Fibroblast of skin of right quadriceps (primary cell): ENCODE data around the gene ZNF423.
"Not testable (repeated sequence)": the region's sequence is repeated elsewhere in the genome, so short reads cannot be mapped to it uniquely, and the experiment has no call there.

Experiments used
- DNase-seq: peaks from one replicate; pipeline ENCODE4 v3.0.0-alpha.2; 2013

ZNF423 gene

DNA sequence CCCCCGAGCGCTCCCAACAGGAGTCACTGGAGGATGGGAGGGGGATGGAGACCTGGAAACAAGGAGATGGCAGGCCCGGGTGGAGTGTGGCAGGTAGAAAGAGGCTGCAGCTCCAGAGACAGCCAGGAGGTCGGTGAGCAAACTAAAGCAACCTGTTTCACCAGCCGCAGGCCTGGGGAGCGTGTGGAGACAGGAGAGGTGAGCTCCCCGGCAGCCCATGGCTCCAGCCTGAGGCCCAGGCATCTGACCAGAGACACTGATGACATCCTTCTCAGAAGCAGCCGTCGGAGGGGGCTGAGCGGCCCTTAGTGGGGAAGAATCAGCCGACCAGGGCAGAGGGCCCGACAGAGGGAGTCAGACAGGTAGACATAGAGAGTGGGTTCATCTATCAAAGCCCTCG lies 165.1 kb downstream of the ZNF423 start:
- DNase-seq: no peak

DNA sequence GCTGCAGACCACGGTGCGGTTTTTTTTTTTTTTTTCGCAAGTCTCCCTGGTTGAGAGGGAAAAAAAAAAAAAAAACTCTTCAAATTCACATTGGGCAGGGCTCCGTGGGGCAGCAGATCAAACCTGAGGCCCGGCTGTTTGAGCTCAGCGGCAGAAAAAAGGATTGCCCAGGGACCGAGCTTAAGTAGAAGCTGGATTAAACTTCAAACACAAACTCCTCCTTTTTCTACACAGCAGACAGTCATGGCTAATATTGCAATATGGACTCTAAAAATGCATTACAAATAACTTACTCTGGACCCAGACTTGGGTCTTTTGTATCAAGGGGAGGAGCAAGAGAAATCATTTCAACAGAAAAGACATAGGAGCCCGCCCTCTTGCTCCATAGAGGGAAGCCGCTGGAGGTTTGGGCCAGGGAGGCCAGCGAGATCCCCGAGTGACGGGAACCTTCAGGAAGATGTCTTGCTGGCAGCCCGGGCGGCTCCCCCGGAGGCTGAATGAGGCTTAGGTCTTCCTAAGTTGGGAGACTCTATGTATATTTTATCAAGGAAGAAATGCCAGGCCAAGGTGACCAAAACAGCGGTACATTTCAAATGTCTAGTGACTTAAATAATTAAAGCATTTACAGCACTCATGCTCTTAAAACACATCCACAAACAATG lies 167.7 kb downstream of the ZNF423 start:
- DNase-seq: no peak

DNA sequence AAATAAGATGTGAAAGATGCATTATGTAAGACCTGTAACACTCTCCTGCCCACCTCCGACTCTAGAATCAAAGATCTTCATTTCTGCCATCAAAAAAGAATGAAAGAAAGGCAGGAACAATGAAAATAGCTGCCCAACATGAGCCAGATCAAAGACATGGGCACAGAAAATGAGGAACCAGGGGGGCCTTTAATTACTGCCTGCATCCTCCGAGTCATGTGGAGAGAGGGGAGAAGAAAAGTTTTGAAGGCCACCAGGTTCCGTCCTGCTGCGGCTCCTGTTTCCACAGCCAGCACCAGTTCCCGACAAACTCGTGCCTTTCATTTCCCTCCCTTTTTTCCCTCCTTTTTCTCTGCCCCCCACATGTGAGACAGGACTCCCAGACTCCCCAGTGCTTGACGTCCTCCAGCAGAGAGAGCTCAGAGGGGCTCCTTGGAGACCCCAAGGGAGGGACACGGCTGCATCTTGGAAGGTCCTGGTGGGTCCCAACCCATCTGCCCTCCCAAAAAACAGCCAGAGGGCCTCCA lies 168.4 kb downstream of the ZNF423 start:
- DNase-seq: no peak

DNA sequence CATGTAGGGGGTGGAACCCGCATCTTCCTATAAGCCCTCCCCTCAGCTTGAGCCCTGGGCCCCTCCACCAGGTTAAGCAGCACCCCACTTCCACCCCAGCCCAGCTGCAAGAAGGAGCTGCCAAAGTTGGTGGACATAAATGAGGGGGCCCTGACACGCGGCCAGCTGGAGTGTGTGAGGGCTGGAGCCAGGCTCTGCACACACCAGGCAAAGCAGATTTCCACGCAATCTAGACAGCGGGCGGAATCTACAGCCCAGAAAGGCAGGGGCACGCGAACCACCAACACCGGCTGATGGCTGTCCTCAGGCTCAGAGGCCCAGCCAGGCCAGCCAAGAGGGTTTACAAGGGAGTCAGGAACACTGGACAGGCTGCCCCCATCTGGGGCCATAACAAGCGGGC lies 171.2 kb downstream of the ZNF423 start:
- no peak for DNase-seq

DNA sequence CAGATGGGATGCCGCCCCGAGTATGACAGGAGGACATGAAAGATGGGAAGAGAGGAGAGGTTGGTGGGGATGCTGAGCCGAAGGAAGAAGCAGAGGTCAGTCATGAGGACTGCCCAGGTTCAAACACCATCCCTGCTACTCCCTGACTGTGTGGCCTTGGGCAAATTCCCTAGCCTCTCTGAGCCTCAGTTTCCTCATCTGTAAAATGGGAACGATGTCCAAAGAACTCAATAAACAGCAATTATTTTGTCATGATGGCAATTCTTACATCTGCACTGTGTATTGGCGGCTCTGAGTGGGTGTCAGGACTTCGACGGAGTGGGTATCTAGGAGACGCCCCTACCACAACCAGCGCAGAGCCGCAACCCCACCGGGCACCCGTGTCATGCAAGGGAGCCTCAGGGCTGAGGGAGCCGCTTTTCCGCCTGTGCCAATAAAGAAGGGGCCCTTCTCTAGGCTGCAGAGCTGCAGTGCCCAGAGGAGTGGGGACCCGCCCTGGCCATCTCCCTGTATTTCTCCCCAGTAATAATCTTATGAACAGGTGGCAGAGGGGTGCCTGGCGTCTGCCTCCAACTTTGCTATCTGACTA lies 173.2 kb downstream of the ZNF423 start:
- no peak for DNase-seq

DNA sequence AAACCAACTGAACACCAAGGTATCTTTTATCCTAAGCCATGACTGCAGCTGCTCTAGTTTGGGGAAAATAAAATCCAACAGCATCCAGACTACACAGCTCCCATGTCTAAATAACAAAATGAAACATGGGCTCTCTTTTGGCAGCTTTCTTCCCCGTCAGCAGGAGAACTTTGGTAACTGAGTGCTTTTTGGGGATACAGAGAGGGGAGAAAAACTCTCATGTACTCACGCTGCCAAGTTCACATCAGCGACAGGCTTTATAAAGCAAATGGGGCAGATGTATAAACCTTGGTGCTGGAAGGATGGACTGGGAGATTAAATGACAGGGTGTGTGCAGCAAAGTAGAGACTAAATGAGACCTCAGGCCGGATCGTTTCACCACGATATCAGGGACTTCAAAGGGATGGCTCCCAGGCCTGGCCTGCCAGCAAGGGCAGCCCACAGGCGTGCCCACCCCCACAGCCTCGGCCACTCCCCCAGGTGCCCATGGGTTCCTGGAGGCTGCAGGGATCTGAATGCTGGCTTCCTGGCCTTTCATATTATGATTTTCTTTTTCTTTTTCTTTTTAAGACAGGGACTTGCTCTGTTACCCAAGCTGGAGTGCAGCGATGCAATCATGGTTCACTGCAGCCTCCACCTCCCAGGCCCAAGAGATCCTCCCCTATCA lies 174.6 kb downstream of the ZNF423 start:
- no peak for DNase-seq

DNA sequence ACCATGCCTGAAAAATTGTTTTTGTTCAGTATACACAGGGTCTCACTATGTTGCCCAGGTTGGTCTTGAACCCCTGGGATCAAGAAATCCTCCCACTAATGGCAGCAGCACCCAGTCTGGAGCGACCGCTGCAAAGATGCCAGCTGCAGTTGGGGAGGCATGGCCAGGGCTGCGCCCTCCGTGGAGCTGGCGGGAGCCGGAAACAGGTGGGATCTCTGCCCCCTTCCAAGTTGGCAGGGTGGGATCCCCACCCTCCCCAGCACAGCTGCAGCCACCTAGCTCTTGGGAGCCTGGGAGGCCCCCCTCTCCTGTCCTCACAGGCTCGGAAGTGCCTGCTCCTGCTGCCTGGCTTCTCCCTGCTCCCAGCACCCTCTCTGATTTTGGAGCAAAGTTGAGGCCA lies 176.8 kb downstream of the ZNF423 start:
- DNase-seq: no peak

DNA sequence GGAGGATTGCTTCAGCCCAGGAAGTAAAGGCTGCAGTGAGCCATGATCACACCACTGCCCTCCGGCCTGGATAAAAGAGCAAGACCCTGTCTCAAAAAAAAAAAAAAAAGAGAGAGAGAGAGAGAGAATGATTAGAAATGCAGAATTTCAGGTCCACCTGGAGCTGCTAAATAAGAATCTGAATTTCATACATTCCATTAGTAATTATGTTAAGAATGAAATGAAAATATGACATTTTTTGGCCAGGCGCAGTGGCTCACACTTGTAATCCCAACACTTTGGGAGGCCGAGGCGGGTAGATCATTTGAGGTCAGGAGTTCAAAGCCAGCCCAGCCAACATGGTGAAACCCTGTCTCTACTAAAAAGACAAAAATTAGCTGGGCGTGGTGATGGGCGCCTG lies 178.3 kb downstream of the ZNF423 start:
- DNase-seq: not testable (repeated sequence)

DNA sequence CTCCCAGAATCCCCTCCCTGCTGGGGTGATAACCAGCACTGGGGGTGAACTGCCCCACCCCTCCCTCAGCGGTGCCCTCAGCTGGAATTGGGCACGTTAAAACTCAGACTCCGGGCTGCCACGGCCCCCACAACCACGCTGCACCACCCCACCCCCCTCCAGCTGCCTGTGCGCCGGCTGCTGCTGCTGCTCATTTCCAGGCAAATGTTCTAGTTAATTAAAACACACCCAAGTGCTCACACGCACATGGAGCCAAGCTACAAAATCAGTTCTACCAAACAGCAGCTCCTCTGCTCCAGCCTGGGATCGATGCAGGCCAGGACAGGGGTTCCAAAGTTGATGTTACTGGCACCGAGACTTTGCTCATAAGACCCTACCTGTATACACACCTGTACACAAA lies 180.5 kb downstream of the ZNF423 start:
- DNase-seq: no peak

DNA sequence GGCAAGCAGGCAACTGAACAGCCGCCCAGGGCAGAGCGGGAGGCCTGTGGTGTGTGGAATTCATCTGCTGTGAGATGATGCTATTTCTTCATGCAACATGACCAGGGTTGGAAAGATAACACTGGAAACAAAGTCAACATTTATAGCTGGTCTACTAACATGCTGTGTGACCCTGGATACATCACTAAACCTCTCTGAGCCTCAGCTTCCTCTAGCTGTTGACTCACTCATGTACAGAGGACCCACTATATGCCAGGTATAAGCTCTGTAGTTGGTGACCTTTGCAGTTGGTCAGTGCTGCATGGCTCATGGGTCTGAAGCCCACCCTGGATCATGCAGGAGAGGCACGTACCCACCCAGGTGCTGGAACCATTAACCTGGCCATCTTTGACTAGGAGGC lies 180.9 kb downstream of the ZNF423 start:
- DNase-seq: no peak

DNA sequence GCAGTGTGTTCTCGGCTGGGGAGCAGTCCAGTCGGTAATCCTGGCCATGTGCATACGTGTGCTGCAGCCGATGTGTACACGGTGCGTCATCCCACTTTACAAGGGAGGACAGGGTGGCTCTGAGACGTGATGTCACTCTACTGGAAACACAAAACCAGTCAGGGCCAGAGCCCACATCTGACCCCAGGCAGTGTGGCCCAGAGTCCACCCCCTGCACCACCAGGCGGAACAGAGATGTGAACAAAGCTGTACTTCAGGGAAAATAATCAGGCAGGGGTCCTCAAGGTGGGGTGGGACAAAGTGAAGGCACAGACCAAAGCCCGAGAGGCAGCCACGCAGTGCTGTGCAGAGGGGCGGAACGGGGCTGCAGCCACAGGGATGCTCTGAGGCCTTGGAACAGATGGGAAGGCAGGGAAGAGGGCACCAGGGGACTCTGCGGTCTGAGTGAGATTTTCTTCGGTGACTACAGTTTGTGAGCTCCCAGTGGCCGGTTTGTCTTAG lies 181.5 kb downstream of the ZNF423 start:
- DNase-seq: no peak

DNA sequence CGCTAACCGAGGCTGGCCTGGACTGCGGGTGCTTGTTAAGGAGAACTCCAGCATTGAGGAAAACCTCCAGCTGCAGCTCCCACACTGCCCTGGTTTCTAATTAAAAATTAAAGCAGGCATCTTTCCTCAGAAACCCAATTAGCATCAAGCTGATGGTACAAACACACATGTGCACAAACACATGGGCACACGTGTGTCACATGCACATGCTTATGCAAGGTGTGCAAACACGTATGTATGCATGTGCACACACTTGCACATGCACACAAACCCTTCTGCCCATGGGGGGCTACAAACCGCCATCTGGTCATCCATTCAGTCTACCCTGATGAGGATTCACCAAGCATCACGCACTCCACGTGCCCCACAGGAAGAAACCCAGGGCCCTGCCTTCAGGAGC lies 182.5 kb downstream of the ZNF423 start:
- DNase-seq: no peak

DNA sequence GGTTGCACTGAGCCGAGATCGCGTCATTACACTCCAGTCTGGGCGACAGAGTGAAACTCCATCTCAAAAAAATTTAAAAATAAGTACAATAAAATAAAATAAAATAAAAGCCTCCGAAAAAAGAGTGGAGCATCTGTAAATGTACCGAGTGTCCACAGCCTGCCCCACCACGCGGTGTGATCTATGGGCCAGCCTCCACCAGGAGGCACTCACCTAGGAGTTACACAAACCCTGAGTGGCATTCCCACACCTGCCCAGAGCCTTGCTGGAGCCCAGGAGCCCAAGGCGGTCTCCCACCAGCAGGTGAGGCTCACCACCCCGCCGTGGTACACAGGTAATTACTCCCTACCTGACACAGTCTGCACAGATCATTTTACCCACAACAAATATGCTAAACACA lies 183.2 kb downstream of the ZNF423 start:
- DNase-seq: no peak

DNA sequence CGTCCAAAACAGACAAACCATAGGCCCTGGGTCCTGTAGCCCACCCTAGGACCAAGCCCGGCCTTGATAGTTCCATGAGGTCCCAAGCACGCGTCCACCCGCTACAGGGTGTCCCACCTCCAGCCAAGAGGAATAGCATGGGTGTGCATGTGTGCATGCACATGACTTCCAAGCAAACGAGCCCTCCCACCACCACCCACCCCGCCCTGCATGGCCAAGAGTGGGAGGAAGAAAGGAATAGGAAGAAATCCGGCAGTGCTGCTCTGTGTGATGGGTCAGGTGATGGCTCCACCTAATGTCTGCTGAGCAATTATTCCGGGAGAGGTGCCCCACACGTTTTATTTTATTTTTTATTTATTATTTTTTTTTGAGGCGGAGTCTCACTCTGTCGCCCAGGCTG lies 184.6 kb downstream of the ZNF423 start:
- DNase-seq: no peak

DNA sequence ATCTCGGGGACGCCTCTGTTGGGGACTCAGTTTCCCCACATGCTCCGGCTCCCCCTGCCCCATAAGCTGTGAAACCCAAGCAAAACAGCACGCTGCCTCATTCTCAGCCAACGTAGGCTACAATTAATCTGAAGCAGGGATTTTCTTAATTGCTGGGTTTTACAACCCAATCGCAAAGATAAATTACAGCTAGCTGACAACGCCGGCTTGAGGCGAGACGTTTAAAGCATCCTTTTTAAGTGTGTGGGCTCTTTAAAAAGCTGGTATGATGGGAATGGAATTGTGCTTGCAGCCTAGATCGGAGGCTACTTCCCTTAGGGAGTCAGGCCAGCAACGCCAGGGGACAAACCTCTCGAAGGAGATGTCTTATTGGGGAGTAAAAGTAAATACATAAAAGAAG lies 185.3 kb downstream of the ZNF423 start:
- no peak for DNase-seq

DNA sequence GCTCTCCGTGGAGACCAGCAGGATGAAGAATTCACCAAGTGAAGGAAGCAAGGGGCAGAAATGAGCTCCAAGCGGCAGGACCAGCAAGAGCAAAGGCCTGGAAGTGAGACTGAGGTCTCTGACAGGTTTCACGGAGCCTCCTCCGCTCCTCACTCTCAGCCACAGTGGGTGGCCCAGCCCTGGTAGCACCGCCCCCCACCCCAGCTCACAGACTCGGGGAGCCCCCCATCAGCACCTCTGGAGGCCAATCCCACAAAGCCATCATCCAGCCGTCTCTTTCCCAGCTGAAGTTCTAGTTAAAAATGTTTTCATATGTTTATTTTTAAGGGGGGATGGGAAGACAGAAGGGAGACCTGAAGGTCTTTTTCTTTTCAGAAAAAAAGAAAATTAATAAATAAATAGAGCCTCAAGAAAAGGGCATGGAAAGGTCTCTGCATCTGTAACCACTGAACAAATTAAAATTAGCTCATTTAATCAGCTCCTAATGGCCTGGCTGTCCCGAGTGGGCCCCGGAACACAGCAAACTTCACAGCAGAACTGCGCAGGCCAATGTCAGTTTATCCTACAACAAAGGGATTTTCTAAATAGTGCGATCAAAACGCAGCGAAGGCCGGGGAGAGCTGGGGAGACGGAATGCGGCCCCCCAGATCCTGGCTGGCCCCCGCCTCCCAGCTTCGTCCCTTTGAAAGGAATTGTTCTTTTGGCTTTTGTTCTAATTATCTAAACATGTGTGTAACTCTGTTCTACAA lies 190.3 kb downstream of the ZNF423 start:
- no peak for DNase-seq

DNA sequence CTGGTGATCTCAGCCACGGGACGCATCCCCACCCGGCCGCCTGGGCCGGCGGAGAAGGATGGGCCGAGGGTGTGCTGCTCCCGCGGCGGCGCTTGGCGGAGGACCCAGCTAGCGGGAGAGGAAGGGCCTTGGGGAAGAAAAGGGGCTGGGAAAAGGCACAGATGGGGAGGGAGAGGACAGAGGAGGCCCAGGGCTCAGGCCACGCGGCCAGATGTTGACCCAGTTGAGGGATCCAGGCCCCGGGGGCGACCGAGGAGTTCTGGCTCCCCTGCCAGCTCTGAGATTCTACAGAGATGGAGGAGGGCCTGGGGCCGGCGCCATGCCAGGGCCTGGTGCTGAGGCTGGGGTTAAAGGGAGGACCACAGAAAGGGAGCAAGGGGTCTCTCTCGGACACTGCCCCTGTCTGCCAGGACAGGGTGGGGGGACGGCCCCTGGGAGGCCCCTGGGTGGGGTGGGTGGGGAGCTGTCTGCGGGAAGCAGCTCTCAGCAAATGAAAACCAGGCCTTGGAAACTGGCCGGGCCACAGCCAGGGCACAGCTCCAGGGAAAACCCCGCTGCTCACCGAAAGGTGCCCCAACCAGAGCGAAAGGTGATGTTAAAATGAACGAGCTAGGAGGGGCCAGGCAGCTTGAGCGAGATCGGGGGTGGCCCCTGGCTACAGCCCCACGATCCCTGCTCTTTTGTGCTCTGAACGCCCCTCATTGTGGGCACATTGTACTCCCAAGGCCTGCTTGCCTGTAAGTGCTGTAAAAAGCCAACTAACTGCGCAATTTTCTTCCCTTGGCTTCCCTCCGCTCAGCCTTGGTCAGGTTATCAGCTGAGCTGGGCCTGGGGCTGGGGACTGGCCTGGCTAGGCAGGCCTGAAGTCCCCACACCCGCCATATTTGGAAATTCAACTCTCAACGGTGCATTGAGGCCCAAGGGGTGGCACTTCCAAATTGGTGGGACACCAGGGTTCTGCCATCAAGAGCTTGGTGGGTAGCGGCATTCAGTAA lies 191.4 kb downstream of the ZNF423 start:
- no peak for DNase-seq

DNA sequence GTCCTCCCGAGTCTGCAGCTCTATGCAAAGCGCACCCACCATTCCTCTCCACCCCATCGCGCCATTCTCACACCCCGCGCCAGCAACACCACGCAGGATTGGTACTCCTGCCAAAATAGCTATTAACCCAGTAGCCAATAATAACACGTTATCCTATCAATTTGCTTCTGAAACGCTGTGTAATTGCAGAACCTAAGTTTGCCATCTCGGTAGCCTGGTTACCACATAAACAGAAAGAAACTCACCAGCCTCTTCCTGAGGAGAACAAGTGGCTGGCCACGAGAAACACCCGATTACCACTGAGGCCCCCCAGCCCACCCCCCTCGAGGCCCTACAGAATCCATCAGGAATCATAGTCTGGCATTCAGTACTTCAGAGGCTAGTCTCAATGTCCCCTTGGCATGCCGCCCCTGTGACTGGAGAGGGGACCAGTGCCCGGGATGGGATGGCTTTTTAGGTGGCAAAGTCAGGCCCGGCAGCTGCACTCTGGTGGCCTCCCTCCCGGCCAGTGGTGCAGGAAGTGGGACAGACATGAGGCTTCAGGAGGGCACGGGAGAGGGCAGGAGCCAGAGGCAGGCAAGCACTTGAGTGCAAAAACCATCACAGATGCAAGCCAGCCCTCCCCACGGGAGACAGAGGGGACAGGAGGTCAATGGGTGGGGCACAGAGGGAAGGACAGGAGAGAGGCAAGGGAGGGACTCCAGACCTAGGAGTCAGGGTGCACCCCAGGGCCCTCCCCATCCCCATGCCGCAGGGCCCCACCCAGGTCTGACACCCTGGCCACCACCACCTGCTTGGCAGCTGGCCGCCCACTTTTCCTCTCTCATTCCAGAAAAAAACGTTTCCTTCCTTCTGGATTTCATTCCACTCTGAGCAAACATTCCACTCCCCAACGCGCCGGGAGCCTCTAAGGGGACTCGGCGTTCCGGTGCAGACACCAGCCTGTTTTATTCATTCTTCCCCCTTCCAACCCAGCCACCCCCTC lies 192.5 kb downstream of the ZNF423 start:
- no peak for DNase-seq

DNA sequence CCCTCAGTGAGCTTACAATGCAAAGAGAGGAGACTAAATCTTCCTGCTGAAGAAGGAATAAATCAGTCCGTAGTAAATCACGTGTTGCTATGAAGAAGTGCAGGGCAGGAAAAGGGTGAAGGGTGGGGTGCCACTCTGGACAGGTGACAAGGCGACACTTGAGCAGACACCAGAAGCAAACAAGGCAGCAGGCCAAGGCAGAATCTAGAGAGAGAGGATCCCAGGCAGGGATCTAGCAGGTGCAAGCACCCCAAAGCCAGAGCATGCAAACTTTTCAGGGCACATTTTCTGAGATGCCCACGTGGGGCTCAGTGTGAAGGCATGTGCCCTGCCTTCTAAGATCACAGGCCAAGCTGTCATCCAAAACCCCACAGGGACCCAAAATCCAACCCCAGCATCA lies 193.3 kb downstream of the ZNF423 start:
- no peak for DNase-seq

DNA sequence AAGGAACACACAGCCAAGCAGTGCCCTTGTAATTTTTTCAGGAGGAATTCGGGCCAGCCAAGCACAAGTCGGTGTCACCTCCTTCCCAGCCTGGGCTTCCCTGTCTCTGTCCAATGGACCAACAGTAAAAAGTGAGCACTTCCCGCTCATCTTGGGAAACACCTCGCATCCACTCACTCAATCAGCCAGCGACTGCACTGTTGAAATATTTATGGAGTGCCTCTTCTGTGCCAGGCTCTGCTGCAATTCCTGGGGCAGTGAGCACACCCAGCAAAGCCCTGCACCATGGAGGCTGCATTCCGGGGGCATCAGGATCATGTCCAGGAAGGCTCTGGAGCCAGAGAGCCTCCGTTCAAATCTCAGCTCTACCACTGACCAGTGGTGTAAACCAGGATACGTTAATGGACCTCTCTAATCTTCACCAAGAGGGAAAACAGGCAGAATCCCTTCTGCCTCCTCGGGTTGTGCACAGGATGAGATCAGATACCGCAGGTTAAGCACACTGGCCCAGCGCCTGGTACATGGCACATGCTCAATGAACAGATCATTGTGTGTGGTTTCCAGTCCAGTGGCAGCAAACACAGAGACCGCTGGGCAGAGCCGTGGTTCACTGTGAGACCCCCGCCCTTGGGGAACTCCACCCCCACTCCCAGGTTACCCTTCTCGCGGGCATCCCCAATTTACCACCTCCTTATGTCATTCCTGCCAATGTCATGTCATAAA lies 194.3 kb downstream of the ZNF423 start:
- DNase-seq: no peak
